HG03469 (cell line): Measurements from ENCODE around the gene NDUFS8.

Source experiments
- ATAC-seq: cut with Tn5 transposase; IDR thresholded peaks from one replicate; pipeline ENCODE4 v1.9.1; 2021; ENCODE audit warnings: mild to moderate bottlenecking, moderate library complexity, moderate number of reproducible peaks; ENCODE audit not compliant: unreplicated experiment

The NDUFS8 gene

GRCh38 chr11:68047437-68048290 is 17.2 kb downstream of the NDUFS8 start:
- ATAC-seq = no peak

- ATAC-seq = no peak
Observed at GRCh38 chr11:68048681-68049508, 18.4 kb downstream of the NDUFS8 start.

- no peak for ATAC-seq
Observed at GRCh38 chr11:68049509-68050370, 19.3 kb downstream of the NDUFS8 start.

GRCh38 chr11:68050371-68050841 is 19.9 kb downstream of the NDUFS8 start:
- ATAC-seq = no peak

GRCh38 chr11:68051191-68052136 is 21.0 kb downstream of the NDUFS8 start:
- ATAC-seq = no peak

GRCh38 chr11:68052137-68052873 is 21.8 kb downstream of the NDUFS8 start:
- ATAC-seq = no peak

- ATAC-seq = no peak
Observed at GRCh38 chr11:68053117-68053516, 22.6 kb downstream of the NDUFS8 start.

GRCh38 chr11:68053981-68054812 is 23.7 kb downstream of the NDUFS8 start:
- no peak for ATAC-seq

- no peak for ATAC-seq
Observed at GRCh38 chr11:68056317-68057285, 26.1 kb downstream of the NDUFS8 start.

GRCh38 chr11:68057807-68058206 is 27.3 kb downstream of the NDUFS8 start:
- ATAC-seq = no peak

GRCh38 chr11:68061508-68061907 is 31.0 kb downstream of the NDUFS8 start:
- no peak for ATAC-seq

- no peak for ATAC-seq
Observed at GRCh38 chr11:68064926-68065325, 34.4 kb downstream of the NDUFS8 start.

- ATAC-seq = no peak
Observed at GRCh38 chr11:68065841-68066240, 35.4 kb downstream of the NDUFS8 start.

- ATAC-seq = no peak
Observed at GRCh38 chr11:68066742-68067141, 36.3 kb downstream of the NDUFS8 start.

GRCh38 chr11:68067991-68068390 is 37.5 kb downstream of the NDUFS8 start:
- ATAC-seq = no peak

GRCh38 chr11:68071281-68072048 is 41.0 kb downstream of the NDUFS8 start:
- no peak for ATAC-seq
